GM11168 (cell line): ENCODE data around the gene TMEM59L.

Experiments
- in situ Hi-C: fragments of 300-500 bp; cut with MboI; formaldehyde crosslinking; loops from one replicate; pipeline ENCODE4 v1.12.0; 2022; ENCODE audit warnings: low sequenced_read_pairs; ENCODE audit not compliant: unreplicated experiment

The TMEM59L gene

DNA sequence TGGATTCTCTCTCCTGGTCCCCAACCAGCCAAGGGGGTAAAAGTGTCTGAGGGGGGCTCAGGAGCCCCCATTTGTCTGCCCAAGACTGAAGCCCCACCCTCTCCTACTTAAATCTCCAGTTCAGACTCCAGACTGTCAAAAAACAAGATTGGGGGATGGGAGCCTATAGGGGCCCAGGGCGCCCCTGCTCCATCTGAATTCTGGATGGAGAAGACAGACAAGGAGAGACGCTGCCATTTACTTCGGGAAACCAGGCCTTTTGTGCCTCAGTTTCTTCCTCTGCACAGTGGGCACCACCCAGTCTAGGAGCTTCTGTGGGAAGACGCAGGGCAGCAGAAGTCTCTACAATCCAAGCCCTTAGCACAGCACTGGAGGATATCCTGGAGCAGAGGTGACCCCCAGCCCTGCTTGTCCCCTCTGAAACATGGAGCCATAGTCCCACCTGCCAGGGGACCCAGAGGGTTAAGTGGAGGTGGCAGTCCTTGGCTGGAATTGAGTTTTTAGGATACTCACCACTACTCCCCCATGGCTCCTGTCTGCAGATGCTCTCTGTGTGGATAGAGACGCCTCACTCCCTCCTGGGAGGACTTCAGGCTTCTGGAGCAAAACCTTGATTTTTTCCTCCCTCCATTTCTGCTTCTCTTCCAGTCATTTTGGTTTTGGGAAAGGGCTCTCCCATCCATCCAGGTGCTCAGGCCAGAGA, 4.4 kb upstream of the TMEM59L start:
- in situ Hi-C loops, result no loop called here

- in situ Hi-C loops, result no loop called here
Measured at GRCh38 chr19:18608805-18609716, 3.6 kb upstream of the TMEM59L start.

DNA sequence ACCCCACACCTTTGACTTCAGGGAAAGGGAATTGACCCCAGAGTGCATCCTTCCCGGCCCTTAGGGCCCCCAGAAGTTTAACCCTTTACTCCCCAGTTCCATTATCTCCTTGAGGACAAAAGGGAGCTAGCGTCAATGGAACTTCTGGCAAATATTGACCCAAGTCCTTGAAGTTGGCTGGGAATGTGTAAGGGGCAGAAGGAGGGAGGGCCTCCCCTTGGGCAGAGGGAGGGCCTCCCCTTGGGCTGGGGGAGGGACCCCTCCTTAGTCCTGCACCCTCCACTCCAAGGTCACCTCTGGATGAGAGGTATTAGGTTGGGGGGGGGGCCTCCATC, 3.0 kb upstream of the TMEM59L start:
- in situ Hi-C loops, result no loop called here

GRCh38 chr19:18610245-18610555, 2.5 kb upstream of the TMEM59L start:
- in situ Hi-C loops, result no loop called here

DNA sequence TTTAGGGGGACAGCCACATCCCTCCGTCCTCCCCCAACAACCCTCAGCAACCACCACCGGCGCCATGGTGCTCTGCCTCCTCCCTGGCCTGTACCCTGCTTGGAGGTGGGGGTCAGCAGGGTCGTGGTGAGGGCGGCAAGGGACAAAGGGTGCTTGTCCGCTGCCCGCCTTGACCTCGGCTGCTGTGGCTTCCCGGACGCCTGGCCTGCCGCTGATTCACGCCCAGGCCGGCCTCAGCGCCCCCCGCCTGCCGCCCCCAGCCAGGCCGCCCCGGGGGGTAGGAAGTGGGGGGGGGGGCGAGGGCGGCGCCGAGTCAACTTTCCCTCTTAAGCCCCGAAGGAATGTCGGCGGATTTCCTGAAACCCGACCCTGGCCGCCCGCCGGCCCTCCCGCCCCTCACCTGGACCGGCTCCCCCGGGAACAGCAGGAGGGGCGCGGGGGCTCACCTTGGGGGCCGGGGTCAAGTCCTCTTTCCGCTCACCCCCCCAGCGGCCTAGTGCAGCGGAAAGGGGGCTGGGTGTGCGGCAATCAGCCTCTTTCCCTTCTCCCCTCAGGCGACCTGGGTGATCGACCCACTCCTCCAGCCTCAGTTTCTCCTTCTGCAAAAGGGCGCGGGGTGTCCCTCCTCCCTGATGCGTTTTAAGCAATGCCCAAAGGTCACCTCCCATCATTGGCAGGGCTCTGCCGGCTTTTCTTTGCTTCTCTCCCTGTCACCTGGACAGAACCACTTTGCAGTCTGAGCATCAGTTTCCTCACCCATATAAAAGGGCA, 1.9 kb upstream of the TMEM59L start:
- in situ Hi-C loops, result no loop called here

DNA sequence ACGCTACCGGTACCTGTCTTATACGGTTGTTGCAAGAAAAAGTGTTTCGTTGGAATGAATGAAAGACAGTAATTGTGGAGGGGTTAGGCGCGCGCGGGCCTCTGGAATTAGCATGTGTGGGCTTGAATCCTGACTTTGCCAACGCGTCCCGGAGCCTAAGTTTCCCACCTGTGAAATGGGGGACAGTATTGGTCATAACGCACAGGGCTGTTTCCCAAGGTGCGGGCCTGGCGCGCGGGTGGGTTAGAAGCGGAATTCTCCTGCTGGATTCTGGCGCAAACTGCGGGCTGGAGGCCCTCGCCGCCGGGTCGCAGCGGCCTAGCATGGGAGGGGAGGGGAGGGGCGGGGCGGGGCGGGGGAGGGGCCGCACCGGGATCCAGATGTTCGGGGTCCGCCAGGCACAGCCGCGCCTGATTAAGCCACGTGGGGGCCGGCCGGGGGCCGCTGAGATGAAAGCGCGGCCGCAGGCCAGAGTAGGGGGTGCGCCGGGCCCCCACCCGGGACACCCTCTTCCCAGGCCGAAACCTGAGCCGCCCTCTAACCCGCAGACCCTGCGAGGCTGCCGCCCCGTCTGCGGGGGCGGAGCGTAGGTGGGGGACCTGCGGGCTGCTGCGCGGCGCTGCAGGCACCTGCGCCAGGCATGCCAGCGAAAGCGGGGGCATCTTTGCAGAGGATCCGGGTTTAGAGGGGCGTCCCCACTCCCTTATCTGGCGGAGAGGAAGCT, 1.2 kb upstream of the TMEM59L start:
- in situ Hi-C loops, result no loop called here

- in situ Hi-C loops, result no loop called here
Measured at GRCh38 chr19:18612051-18612771, 459 bp upstream of the TMEM59L start.

DNA sequence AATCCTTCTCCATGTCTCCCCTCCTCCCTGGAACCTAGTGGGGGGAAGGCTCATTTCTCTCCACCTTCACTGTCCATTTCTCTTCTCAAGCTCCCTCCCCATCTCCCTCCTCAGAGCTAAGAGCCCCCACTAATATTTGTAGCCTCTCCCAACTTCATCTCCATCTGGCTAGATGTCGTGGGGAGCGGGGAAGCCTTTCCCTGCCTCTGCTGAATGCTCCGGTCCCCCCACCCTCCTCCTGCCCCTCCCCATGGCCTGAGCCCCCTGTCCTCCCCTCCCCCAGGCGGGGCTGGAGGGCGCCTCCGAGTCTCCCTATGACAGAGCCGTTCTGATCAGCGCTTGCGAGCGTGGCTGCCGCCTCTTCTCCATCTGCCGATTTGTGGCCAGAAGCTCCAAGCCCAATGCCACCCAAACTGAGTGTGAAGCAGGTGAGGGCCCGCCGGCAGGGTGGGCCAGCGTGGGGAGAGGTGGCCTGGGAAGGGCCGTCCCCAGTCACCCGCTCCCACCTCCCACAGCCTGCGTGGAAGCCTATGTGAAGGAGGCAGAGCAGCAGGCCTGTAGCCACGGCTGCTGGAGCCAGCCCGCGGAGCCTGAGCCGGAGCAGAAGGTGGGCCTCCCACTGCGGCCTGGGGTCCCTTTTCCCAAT, 1.0 kb downstream of the TMEM59L start:
- in situ Hi-C loops, result no loop called here

- in situ Hi-C loops, result no loop called here
Measured at GRCh38 chr19:18616023-18616422, 3.4 kb downstream of the TMEM59L start.

DNA sequence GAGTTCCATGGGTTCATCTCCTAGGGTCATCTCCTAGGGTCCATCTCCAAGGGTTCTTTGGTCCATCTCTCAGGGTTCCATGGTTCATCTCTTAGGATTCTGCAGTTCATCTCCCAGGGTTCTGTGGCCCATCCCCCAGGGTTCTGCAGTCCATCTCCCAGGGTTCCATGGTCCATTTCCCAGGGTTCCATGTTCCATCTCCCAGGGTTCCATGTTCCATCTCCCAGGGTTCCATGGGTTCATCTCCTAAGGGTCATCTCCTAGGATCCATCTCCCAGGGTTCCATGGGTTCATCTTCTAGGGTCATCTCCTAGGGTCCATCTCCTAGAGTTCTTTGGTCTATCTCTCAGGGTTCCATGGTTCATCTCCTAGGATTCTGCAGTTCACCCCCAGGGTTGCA, 4.9 kb downstream of the TMEM59L start:
- in situ Hi-C loops, result no loop called here

GRCh38 chr19:18618236-18618635, 5.6 kb downstream of the TMEM59L start:
- in situ Hi-C loops, result no loop called here

GRCh38 chr19:18620311-18620710, 7.6 kb downstream of the TMEM59L start:
- in situ Hi-C loops, result no loop called here

- in situ Hi-C loops, result no loop called here
Measured at GRCh38 chr19:18620902-18621301, 8.2 kb downstream of the TMEM59L start.

- in situ Hi-C loops, result no loop called here
Measured at GRCh38 chr19:18626906-18627305, 14.2 kb downstream of the TMEM59L start.

- in situ Hi-C loops, result no loop called here
Measured at GRCh38 chr19:18629166-18630088, 16.8 kb downstream of the TMEM59L start.

DNA sequence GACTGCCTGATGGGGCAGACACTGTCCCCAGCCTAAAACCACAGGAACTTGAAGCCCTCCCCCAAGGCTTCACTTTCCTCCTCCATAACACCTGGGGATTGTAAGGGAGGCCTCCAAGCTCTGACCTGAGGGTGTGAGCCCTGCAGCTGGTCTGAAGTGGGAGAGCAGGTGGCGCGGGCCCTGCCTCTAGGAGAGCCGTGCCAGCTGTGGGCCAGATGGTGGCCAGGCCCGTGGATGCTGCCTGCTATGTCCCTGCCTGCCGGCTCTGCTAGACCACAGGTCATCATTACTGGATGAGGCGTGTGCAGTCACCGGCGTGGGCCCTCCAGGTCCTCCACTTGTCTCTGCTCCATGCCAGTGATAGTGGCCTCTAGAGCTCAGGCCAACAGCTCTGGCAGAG, 20.7 kb downstream of the TMEM59L start:
- in situ Hi-C loops, result no loop called here

DNA sequence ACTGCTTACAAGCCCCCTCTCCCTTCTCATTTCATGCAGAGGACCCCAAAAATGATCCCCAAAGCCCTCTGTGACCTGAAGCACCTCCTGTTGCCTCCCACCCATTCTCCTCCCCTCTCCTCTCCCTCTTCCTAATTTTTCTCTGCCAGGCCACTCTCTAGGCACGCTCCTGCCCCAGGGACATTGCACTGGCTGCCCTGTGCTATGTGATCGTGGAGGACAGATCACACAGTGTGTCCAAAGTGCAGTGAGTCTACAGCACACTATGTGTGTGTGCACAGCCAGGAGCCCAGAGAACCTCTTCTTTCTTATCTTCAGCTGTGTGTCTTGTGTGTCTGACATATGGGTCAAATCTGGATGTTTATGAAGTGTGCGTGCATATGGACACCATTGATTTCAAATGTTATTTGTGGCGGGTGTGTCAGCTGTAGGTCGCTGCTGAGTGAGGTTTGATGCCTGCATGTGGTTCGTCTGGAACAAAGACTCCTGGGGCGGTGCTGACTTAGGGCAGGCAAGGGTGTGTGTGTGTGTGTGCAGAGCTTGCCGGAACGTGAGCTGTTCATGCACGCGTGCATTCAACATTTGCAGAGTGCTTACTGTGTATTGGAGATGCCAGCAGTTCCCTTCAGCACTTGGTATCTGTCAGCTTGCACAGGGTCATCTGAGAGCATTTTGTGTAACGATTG, 22.1 kb downstream of the TMEM59L start:
- in situ Hi-C loops, result no loop called here

DNA sequence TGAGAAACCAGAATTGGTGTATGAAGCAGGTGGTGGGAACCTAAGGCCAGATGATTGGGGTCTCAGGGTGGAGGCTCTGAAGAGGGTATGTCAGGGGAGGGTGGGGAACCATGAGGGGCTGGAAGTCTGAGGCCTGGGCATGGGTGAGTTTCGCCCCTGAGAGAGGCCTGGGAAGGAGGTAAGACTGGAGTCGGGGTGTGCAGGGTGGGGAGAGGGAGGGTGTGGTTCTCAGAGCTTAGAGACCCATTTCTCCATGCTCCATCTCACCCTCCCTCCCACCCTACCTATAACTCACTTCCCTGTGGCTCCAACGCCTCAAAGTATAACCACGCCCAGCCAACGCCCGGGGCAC, 23.1 kb downstream of the TMEM59L start:
- in situ Hi-C loops, result no loop called here
